Measurements from ENCODE around the gene PUSL1.
A peak's percentile ranks its signal among the peaks of the same experiment; 100 is the strongest.

The PUSL1 gene

GRCh38 chr1:1340791-1341548, 32.6 kb downstream of the PUSL1 start:
- Histone ChIP-seq H3K9me3 (ENCODE audit: low read length) (no peaks in the 10 kb centered on the region), H3K36me3 (ENCODE audit: insufficient read depth, low read length) (peaks cover 22% of the 10 kb centered on the region), H3K9ac (ENCODE audit: low read length) (no peak overlapping the region), H3K27me3 (ENCODE audit: control insufficient read depth in 1 of 2, insufficient read depth in 2 of 2, low read length in 2 of 2) (no peaks in the 10 kb centered on the region), H3K4me1 (ENCODE audit: insufficient read depth, low read length) (peaks cover 8% of the 10 kb centered on the region), H3K4me3 (ENCODE audit: low read depth in 1 of 2, low read length in 2 of 2) (no peak overlapping the region), H3K27ac (ENCODE audit: low read depth, low read length) (no peak overlapping the region)

GRCh38 chr1:1341549-1342021, 33.2 kb downstream of the PUSL1 start:
- Histone ChIP-seq H3K9me3 (ENCODE audit: low read length) (no peaks in the 10 kb centered on the region), H3K4me1 (ENCODE audit: insufficient read depth, low read length) (peaks cover 14% of the 10 kb centered on the region), H3K9ac (ENCODE audit: low read length) (no peak overlapping the region), H3K36me3 (ENCODE audit: insufficient read depth, low read length) (peaks cover 22% of the 10 kb centered on the region), H3K4me3 (ENCODE audit: low read depth in 1 of 2, low read length in 2 of 2) (no peak overlapping the region), H3K27me3 (ENCODE audit: control insufficient read depth in 1 of 2, insufficient read depth in 2 of 2, low read length in 2 of 2) (no peaks in the 10 kb centered on the region), H3K27ac (ENCODE audit: low read depth, low read length) (no peak overlapping the region)

DNA sequence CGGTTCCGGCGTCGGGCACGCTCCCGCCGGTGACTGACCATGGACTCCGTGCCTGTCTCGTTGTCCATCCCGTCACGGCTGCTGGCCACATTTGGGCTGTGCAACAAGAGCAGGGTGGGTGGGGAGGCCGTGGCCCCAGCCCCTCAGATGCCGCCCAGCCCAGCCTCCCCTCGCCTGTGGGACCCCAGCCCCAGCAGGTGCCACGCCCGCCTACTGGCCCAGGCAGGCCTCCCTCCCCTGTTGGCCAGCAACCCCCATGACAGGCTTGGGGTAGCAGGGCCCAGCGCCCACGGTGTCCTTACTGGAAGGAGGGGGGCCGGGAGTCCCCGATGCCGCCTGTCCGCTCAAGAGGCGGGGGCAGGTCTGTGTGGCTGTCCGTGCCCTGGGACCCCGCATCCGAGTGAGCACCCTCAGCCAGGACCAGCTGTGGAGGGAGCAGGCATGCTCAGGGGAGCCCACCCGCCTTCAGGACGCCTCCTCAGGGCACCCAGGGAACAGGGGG, 33.7 kb downstream of the PUSL1 start:
- Histone ChIP-seq H3K27ac (ENCODE audit: low read depth, low read length) (no peak overlapping the region), H3K36me3 (ENCODE audit: insufficient read depth, low read length) (peaks cover 22% of the 10 kb centered on the region), H3K9ac (ENCODE audit: low read length) (no peak overlapping the region), H3K27me3 (ENCODE audit: control insufficient read depth in 1 of 2, insufficient read depth in 2 of 2, low read length in 2 of 2) (no peaks in the 10 kb centered on the region), H3K9me3 (ENCODE audit: low read length) (no peaks in the 10 kb centered on the region), H3K4me3 (ENCODE audit: low read depth in 1 of 2, low read length in 2 of 2) (no peak overlapping the region), H3K4me1 (ENCODE audit: insufficient read depth, low read length) (peaks cover 18% of the 10 kb centered on the region)

DNA sequence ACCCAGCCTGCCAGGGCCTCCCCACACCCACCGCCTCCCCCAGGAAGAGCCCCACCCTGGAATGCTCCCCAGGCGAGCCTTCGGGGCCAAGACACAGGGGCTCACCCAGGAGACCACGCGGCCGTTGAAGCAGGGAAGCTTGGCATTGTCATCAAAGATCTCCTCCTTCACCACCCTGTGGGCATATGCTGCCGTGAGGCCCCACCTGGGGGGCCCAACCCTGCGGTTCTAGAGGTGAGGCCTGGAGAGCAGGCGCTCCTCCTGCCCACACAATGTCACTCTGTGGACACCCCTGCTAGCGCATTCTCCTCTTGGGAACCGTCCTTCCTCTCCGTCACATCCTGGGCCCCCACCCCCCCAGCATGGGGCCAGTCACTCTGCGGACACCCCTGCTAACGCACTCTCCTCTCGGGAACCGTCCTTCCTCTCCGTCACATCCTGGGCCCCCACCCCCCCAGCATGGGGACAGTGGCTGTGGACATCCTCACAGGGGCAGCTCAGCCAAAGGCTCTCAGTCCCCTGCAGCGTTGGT, 34.3 kb downstream of the PUSL1 start:
- Histone ChIP-seq H3K27ac (ENCODE audit: low read depth, low read length) (no peak overlapping the region), H3K36me3 (ENCODE audit: insufficient read depth, low read length) (peaks cover 22% of the 10 kb centered on the region), H3K9ac (ENCODE audit: low read length) (no peak overlapping the region), H3K4me1 (ENCODE audit: insufficient read depth, low read length) (peaks cover 18% of the 10 kb centered on the region), H3K9me3 (ENCODE audit: low read length) (no peaks in the 10 kb centered on the region), H3K4me3 (ENCODE audit: low read depth in 1 of 2, low read length in 2 of 2) (no peak overlapping the region), H3K27me3 (ENCODE audit: control insufficient read depth in 1 of 2, insufficient read depth in 2 of 2, low read length in 2 of 2) (no peaks in the 10 kb centered on the region)

- H3K4me3 ChIP-seq (ENCODE audit: low read depth in 1 of 2, low read length in 2 of 2), result no peak overlapping the region
- H3K4me1 ChIP-seq (ENCODE audit: insufficient read depth, low read length), result peaks cover 18% of the 10 kb centered on the region
- peaks cover 19% of the 10 kb centered on the region for H3K36me3 ChIP-seq (ENCODE audit: insufficient read depth, low read length)
- no peak overlapping the region for H3K27ac ChIP-seq (ENCODE audit: low read depth, low read length)
- no peaks in the 10 kb centered on the region for H3K27me3 ChIP-seq (ENCODE audit: control insufficient read depth in 1 of 2, insufficient read depth in 2 of 2, low read length in 2 of 2)
- H3K9me3 ChIP-seq (ENCODE audit: low read length), result no peaks in the 10 kb centered on the region
- H3K9ac ChIP-seq (ENCODE audit: low read length), result no peak overlapping the region
Measured at GRCh38 chr1:1343811-1344421, 35.5 kb downstream of the PUSL1 start.

- no peaks in the 10 kb centered on the region for H3K9me3 ChIP-seq (ENCODE audit: low read length)
- peaks cover 18% of the 10 kb centered on the region for H3K4me1 ChIP-seq (ENCODE audit: insufficient read depth, low read length)
- H3K27ac ChIP-seq (ENCODE audit: low read depth, low read length), result no peak overlapping the region
- peaks cover 17% of the 10 kb centered on the region for H3K36me3 ChIP-seq (ENCODE audit: insufficient read depth, low read length)
- H3K27me3 ChIP-seq (ENCODE audit: control insufficient read depth in 1 of 2, insufficient read depth in 2 of 2, low read length in 2 of 2), result no peaks in the 10 kb centered on the region
- H3K4me3 ChIP-seq (ENCODE audit: low read depth in 1 of 2, low read length in 2 of 2), result no peak overlapping the region
- H3K9ac ChIP-seq (ENCODE audit: low read length), result no peak overlapping the region
Measured at GRCh38 chr1:1344655-1345361, 36.4 kb downstream of the PUSL1 start.

DNA sequence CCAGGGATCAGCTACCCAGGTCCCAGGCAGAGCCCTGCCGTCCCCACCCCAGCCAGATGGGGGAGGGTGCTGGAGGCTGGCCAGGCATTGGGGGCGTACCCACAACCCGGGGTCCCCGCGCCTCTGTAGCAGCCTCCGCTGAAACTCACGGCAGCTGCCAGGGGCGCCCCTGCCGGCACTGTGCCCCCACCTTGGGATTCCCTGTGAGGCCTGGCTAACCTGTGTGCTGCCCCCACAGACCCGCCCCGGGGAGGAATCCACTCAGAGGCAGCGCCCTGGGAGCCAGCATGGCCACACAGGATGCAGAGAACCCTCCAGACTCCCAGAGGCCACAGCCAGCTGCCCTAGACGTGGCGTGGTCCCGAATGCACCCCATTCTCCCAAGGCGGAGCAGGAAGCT, 37.0 kb downstream of the PUSL1 start:
- H3K9me3 ChIP-seq (ENCODE audit: low read length), result no peaks in the 10 kb centered on the region
- peaks cover 13% of the 10 kb centered on the region for H3K36me3 ChIP-seq (ENCODE audit: insufficient read depth, low read length)
- no peak overlapping the region for H3K27ac ChIP-seq (ENCODE audit: low read depth, low read length)
- H3K9ac ChIP-seq (ENCODE audit: low read length), result no peak overlapping the region
- H3K27me3 ChIP-seq (ENCODE audit: control insufficient read depth in 1 of 2, insufficient read depth in 2 of 2, low read length in 2 of 2), result no peaks in the 10 kb centered on the region
- H3K4me3 ChIP-seq (ENCODE audit: low read depth in 1 of 2, low read length in 2 of 2), result no peak overlapping the region
- peaks cover 18% of the 10 kb centered on the region for H3K4me1 ChIP-seq (ENCODE audit: insufficient read depth, low read length)

DNA sequence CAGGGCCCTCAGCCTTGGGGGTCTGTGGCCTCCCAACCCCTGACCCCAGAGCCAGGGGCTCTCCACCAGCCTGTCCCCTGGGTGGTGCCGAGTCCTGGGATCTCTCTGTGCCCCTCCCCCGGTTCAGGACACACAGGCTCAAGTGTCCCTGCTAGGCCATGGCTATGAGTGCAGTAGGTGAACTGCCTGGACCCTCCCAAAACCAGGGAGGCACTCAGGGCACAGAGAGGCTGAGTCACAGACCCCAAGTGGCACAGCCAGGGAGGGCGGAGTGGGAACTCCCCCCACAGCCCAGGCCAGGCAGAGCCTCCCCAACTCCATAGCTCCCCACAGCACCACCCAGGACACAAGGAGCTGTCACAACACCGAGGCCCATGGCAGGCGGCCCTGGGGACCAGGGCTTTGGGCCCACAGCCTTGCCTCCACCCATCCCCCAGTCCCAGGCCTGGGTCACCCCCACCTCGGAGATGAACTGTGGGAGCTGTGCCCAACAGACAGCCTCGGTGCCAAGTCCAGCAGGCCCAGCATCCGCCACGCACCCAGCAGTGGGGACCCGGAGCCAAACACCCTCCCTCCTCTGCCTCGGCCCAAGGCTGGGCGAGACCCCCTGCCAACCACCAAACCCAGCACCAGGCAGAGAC, 37.6 kb downstream of the PUSL1 start:
- no peak overlapping the region for H3K27ac ChIP-seq (ENCODE audit: low read depth, low read length)
- H3K4me1 ChIP-seq (ENCODE audit: insufficient read depth, low read length), result peaks cover 18% of the 10 kb centered on the region
- H3K27me3 ChIP-seq (ENCODE audit: control insufficient read depth in 1 of 2, insufficient read depth in 2 of 2, low read length in 2 of 2), result no peaks in the 10 kb centered on the region
- peak overlapping the region; percentile 53 for H3K9ac ChIP-seq (ENCODE audit: low read length)
- peak overlapping the region in 1 of 2 donors; percentile 23 for H3K4me3 ChIP-seq (ENCODE audit: low read depth in 1 of 2, low read length in 2 of 2)
- peaks cover 8% of the 10 kb centered on the region for H3K36me3 ChIP-seq (ENCODE audit: insufficient read depth, low read length)
- H3K9me3 ChIP-seq (ENCODE audit: low read length), result no peaks in the 10 kb centered on the region

DNA sequence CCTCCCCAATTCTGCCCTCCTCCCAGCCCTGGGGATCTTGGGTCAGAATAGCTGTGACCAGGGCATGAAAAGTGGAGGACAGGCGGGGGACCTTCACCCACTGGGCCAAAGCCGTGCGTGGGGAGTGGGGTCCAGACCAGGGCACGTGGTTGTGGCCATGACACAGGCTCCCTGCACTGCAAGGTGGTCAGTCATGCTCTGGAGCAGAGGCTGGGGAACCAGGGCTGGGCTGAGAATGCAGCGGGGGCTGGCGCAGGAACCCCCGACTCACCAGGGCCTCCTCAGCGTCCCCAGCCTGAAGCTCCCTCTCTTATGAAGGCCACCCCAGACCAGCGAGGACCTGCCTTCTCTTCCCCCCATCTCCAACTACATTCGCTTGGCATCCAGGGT, 38.1 kb downstream of the PUSL1 start:
- Histone ChIP-seq H3K36me3 (ENCODE audit: insufficient read depth, low read length) (peaks cover 2% of the 10 kb centered on the region), H3K27me3 (ENCODE audit: control insufficient read depth in 1 of 2, insufficient read depth in 2 of 2, low read length in 2 of 2) (no peaks in the 10 kb centered on the region), H3K9ac (ENCODE audit: low read length) (peak overlapping the region; percentile 53), H3K4me1 (ENCODE audit: insufficient read depth, low read length) (peaks cover 19% of the 10 kb centered on the region), H3K4me3 (ENCODE audit: low read depth in 1 of 2, low read length in 2 of 2) (peak overlapping the region in 1 of 2 donors; percentile 23), H3K9me3 (ENCODE audit: low read length) (no peaks in the 10 kb centered on the region), H3K27ac (ENCODE audit: low read depth, low read length) (no peak overlapping the region)

- no peaks in the 10 kb centered on the region for H3K27me3 ChIP-seq (ENCODE audit: control insufficient read depth in 1 of 2, insufficient read depth in 2 of 2, low read length in 2 of 2)
- H3K9me3 ChIP-seq (ENCODE audit: low read length), result no peaks in the 10 kb centered on the region
- H3K4me3 ChIP-seq (ENCODE audit: low read depth in 1 of 2, low read length in 2 of 2), result peak overlapping the region in 1 of 2 donors; percentile 67
- H3K4me1 ChIP-seq (ENCODE audit: insufficient read depth, low read length), result peaks cover 25% of the 10 kb centered on the region
- H3K27ac ChIP-seq (ENCODE audit: low read depth, low read length), result no peak overlapping the region
- H3K9ac ChIP-seq (ENCODE audit: low read length), result peak overlapping the region; percentile 53
- peaks cover 3% of the 10 kb centered on the region for H3K36me3 ChIP-seq (ENCODE audit: insufficient read depth, low read length)
Measured at GRCh38 chr1:1347026-1347595, 38.7 kb downstream of the PUSL1 start.

All from muscle layer of colon (tissue), 2 donors.